ENCODE data around the gene GRIP2. TPM values are rescaled to one million over a fixed set of nuclear protein-coding genes. Genes with fewer than 3 reads are reported as not detected.

The GRIP2 gene
- total RNA-seq, 1 experiment from 2014 or later: 0.57 TPM

GRCh38 chr3:14538451-14539088 is 1.6 kb downstream of the GRIP2 start:
- H3K27me3 ChIP-seq: peaks cover 3% of the 10 kb centered on the region; the same call in 1 of the 2 replicates
- DNase-seq: no peak
- no peaks in the 10 kb centered on the region for H3K36me3 ChIP-seq
- no peak overlapping the region for H3K27ac ChIP-seq
- no peak overlapping the region for H3K4me3 ChIP-seq
- H3K9me3 ChIP-seq (replicated peaks): no peaks in the 10 kb centered on the region
- no peaks in the 10 kb centered on the region; the same call in 1 of the 2 replicates for H3K4me1 ChIP-seq

GRCh38 chr3:14537590-14538450 is 2.3 kb downstream of the GRIP2 start:
- Histone ChIP-seq H3K9me3 (replicated peaks) (no peaks in the 10 kb centered on the region), H3K27me3 (peaks cover 3% of the 10 kb centered on the region; the same call in 1 of the 2 replicates), H3K4me3 (no peak overlapping the region), H3K27ac (no peak overlapping the region), H3K4me1 (no peaks in the 10 kb centered on the region; the same call in 1 of the 2 replicates), H3K36me3 (no peaks in the 10 kb centered on the region)
- DNase-seq: peak; percentile 55 to 60

- Histone ChIP-seq H3K27me3 (no peaks in the 10 kb centered on the region), H3K4me1 (no peaks in the 10 kb centered on the region; the same call in 1 of the 2 replicates), H3K27ac (no peak overlapping the region), H3K4me3 (no peak overlapping the region), H3K9me3 (replicated peaks) (no peaks in the 10 kb centered on the region), H3K36me3 (no peaks in the 10 kb centered on the region)
- DNase-seq: no peak
Measured at GRCh38 chr3:14536837-14537589, 3.1 kb downstream of the GRIP2 start.

- Histone ChIP-seq H3K9me3 (replicated peaks) (no peaks in the 10 kb centered on the region), H3K4me3 (no peak overlapping the region), H3K27me3 (no peaks in the 10 kb centered on the region), H3K36me3 (no peaks in the 10 kb centered on the region), H3K4me1 (no peaks in the 10 kb centered on the region; the same call in 1 of the 2 replicates), H3K27ac (no peak overlapping the region)
- DNase-seq: no peak
Measured at GRCh38 chr3:14536055-14536815, 3.9 kb downstream of the GRIP2 start.

- no peak overlapping the region for H3K4me3 ChIP-seq
- H3K9me3 ChIP-seq (replicated peaks): no peaks in the 10 kb centered on the region
- no peak overlapping the region for H3K27ac ChIP-seq
- DNase-seq: no peak
- no peaks in the 10 kb centered on the region for H3K27me3 ChIP-seq
- H3K36me3 ChIP-seq: no peaks in the 10 kb centered on the region
- no peaks in the 10 kb centered on the region; the same call in 1 of the 2 replicates for H3K4me1 ChIP-seq
Measured at GRCh38 chr3:14535616-14536015, 4.5 kb downstream of the GRIP2 start.

- no peak overlapping the region for H3K27ac ChIP-seq
- no peaks in the 10 kb centered on the region for H3K4me1 ChIP-seq
Measured at GRCh38 chr3:14534516-14535191, 5.5 kb downstream of the GRIP2 start.

GRCh38 chr3:14533457-14533958 is 6.6 kb downstream of the GRIP2 start:
- DNase-seq: no peak
- Histone ChIP-seq H3K4me3 (no peak overlapping the region), H3K27me3 (no peaks in the 10 kb centered on the region), H3K9me3 (replicated peaks) (no peaks in the 10 kb centered on the region), H3K36me3 (no peaks in the 10 kb centered on the region), H3K4me1 (no peaks in the 10 kb centered on the region), H3K27ac (no peak overlapping the region)

More at GRCh38 chr3:14534516-14535191, 5.5 kb downstream of the GRIP2 start:
- no peaks in the 10 kb centered on the region for H3K27me3 ChIP-seq
- H3K36me3 ChIP-seq: no peaks in the 10 kb centered on the region
- no peak overlapping the region for H3K4me3 ChIP-seq
- no peak for DNase-seq
- H3K9me3 ChIP-seq (replicated peaks): no peaks in the 10 kb centered on the region

GRCh38 chr3:14532691-14533456 is 7.3 kb downstream of the GRIP2 start:
- H3K4me3 ChIP-seq: no peak overlapping the region
- H3K9me3 ChIP-seq (replicated peaks): no peaks in the 10 kb centered on the region
- H3K36me3 ChIP-seq: no peaks in the 10 kb centered on the region
- DNase-seq: no peak
- H3K27me3 ChIP-seq: no peaks in the 10 kb centered on the region
- H3K27ac ChIP-seq: no peak overlapping the region
- H3K4me1 ChIP-seq: no peaks in the 10 kb centered on the region

GRCh38 chr3:14531856-14532395 is 8.2 kb downstream of the GRIP2 start:
- Histone ChIP-seq H3K4me3 (no peak overlapping the region), H3K4me1 (no peaks in the 10 kb centered on the region), H3K27me3 (no peaks in the 10 kb centered on the region), H3K9me3 (replicated peaks) (no peaks in the 10 kb centered on the region), H3K36me3 (no peaks in the 10 kb centered on the region), H3K27ac (no peak overlapping the region)
- no peak for DNase-seq

GRCh38 chr3:14528081-14528480 is 12.1 kb downstream of the GRIP2 start:
- Histone ChIP-seq H3K4me1 (no peaks in the 10 kb centered on the region; the same call in 1 of the 2 replicates), H3K4me3 (no peak overlapping the region), H3K27ac (no peak overlapping the region), H3K27me3 (peaks cover 6% of the 10 kb centered on the region), H3K36me3 (no peaks in the 10 kb centered on the region), H3K9me3 (replicated peaks) (no peaks in the 10 kb centered on the region)
- DNase-seq: no peak

GRCh38 chr3:14525685-14526631 is 14.2 kb downstream of the GRIP2 start:
- DNase-seq: no peak
- H3K27me3 ChIP-seq: peaks cover 6% of the 10 kb centered on the region
- no peaks in the 10 kb centered on the region for H3K36me3 ChIP-seq
- H3K4me1 ChIP-seq: no peaks in the 10 kb centered on the region; the same call in 1 of the 2 replicates
- no peaks in the 10 kb centered on the region for H3K9me3 ChIP-seq (replicated peaks)
- H3K4me3 ChIP-seq: no peak overlapping the region
- H3K27ac ChIP-seq: no peak overlapping the region
